ENCODE measurements around the gene CLIC5. TPM values are rescaled to one million over a fixed set of nuclear protein-coding genes. Genes with fewer than 3 reads are reported as not detected.

Gene CLIC5
- total and polyA plus RNA-seq, 2 of the 8 experiments (the other 6 are each of a cell fraction or from before 2014, with no cell fraction given) = 0.12 to 0.15 TPM

- Histone ChIP-seq H2BK5ac (ENCODE audit: low read depth, low read length) (no peak overlapping the region), H2AFZ (ENCODE audit: low read length) (no peak overlapping the region), H2BK120ac (replicated peaks; ENCODE audit: low read depth, low read length) (no peak overlapping the region), H3K9me3 (ENCODE audit: insufficient read depth in 2 of 2, low read depth in 1 of 2, low read length in 1 of 2) (0 out of 4 replicates have a peak, but pooled peaks cover 0 to under 1% of the 10 kb centered on the region in 2 experiments), H2BK20ac (ENCODE audit: low read length) (no peak overlapping the region), H4K5ac (ENCODE audit: insufficient read length, low read depth, low read length) (no peak overlapping the region), H3K18ac (ENCODE audit: extremely low read depth, low read length) (no peak overlapping the region), H4K91ac (replicated peaks; ENCODE audit: insufficient read length, low read length) (no peak overlapping the region), H3K79me1 (ENCODE audit: low read depth, low read length) (no peaks in the 10 kb centered on the region), H2BK12ac (ENCODE audit: low read depth, low read length) (no peak overlapping the region), H3K23ac (ENCODE audit: insufficient read length) (no peak overlapping the region), H3K4me3 (ENCODE audit: extremely low read depth in 1 of 4, insufficient read depth in 2 of 4, low read depth in 3 of 4, low read length in 4 of 4) (no peak overlapping the region), H3K4me1 (replicated peaks in 1 of 4; ENCODE audit: control insufficient read depth in 3 of 4, insufficient read depth in 4 of 4, low read length in 3 of 4) (no peaks in the 10 kb centered on the region), H3K9ac (replicated peaks in 1 of 4; ENCODE audit: extremely low read depth in 1 of 4, low read depth in 3 of 4, low read length in 3 of 4) (no peak overlapping the region), H4K20me1 (replicated peaks in 1 of 2; ENCODE audit: control insufficient read depth in 1 of 2, insufficient read depth in 2 of 2, low read length in 2 of 2) (no peaks in the 10 kb centered on the region), H4K8ac (ENCODE audit: extremely low read depth, insufficient read depth, low read length) (no peak overlapping the region), H3K14ac (ENCODE audit: insufficient read length) (no peak overlapping the region), H3K56ac (replicated peaks; ENCODE audit: insufficient read length, low read depth, low read length) (no peak overlapping the region), H3K27ac (ENCODE audit: low read depth, low read length) (no peak overlapping the region), H3K79me2 (ENCODE audit: control insufficient read depth in 1 of 2, insufficient read depth in 2 of 2, low read length in 2 of 2) (no peaks in the 10 kb centered on the region), H2AK5ac (ENCODE audit: low read depth, low read length) (no peak overlapping the region), H3K23me2 (ENCODE audit: low read depth, low read length) (no peaks in the 10 kb centered on the region), H3K4ac (replicated peaks; ENCODE audit: insufficient read length, low read depth, low read length) (no peak overlapping the region), H3K36me3 (ENCODE audit: control insufficient read depth in 2 of 4, insufficient read depth in 4 of 4, low read length in 3 of 4) (no peaks in the 10 kb centered on the region), H3K27me3 (replicated peaks in 1 of 4; ENCODE audit: control insufficient read depth in 3 of 4, extremely low read depth in 1 of 4, insufficient read depth in 3 of 4, low read length in 3 of 4) (peaks cover 0 to 1% (median 0%) of the 10 kb centered on the region in 4 experiments; a peak in 1 of 7 replicates), H2BK15ac (ENCODE audit: low read length) (no peak overlapping the region), H3K4me2 (ENCODE audit: insufficient read depth in 1 of 2, low read depth in 2 of 2, low read length in 2 of 2) (no peak overlapping the region)
- FAIRE-seq (no peak), DNase-seq (ENCODE audit: low read depth in 1 of 2, low spot score in 2 of 2) (no peak)
- CTCF ChIA-PET (ENCODE audit: partially characterized antibody) = interaction anchor here (1.8 to 3.4 kb wide), 4 partner anchors 10 to 131 kb away, joined by 4 to 22 read pairs (median 7); no protein-coding TSS in a partner anchor
- POLR2A ChIA-PET (ENCODE audit: partially characterized antibody) = no interaction called here
- 79% methylated on average over 3 of the region's 3 CpGs; no CpG with 5 or more reads in 1 of the 2 experiments for WGBS, 2 experiments (ENCODE audit: extremely low coverage in 1 of 2, insufficient coverage in 1 of 2, insufficient read length in 1 of 2, insufficient replicate concordance in 2 of 2, low coverage in 1 of 2, low lambda C conversion rate in 2 of 2, missing lambda C conversion rate in 1 of 2)
- TF ChIP-seq SAP30 (IDR thresholded peaks at IDR 0.05; ENCODE audit: insufficient read depth, insufficient replicate concordance, low read length) (no peak), CTBP2 (IDR thresholded peaks at IDR 0.05; ENCODE audit: borderline replicate concordance, insufficient read depth, insufficient read length, low read length) (no peak), E2F6 (IDR thresholded peaks at IDR 0.05) (no peak), GTF2F1 (IDR thresholded peaks at IDR 0.05; ENCODE audit: borderline replicate concordance, low read depth, low read length) (no peak), ASH2L (IDR thresholded peaks at IDR 0.05; ENCODE audit: low read length) (no peak), RXRA (IDR thresholded peaks at IDR 0.05; ENCODE audit: insufficient read depth, low read depth, low read length) (no peak), SP1 (IDR thresholded peaks at IDR 0.05; ENCODE audit: low read depth, low read length) (no peak), PHF8 (conservative IDR thresholded peaks at IDR 0.05; ENCODE audit: low read depth, low read length) (no peak), GABPA (IDR thresholded peaks at IDR 0.05; ENCODE audit: borderline replicate concordance, insufficient read depth, low read length) (no peak), TEAD4 (IDR thresholded peaks at IDR 0.05; ENCODE audit: low read depth, low read length) (no peak), ZNF274 (IDR thresholded peaks at IDR 0.05; ENCODE audit: borderline replicate concordance, extremely low read depth, low read length) (no peak), TAF1 (IDR thresholded peaks at IDR 0.05; ENCODE audit: low read depth, low read length) (no peak), BCL11A (IDR thresholded peaks at IDR 0.05; ENCODE audit: low read depth in 2 of 2, low read length in 2 of 2) (no peak), POU5F1 (IDR thresholded peaks at IDR 0.05; ENCODE audit: low read depth, low read length) (no peak)
These were observed 72.7 kb downstream of the CLIC5 start for GRCh38 chr6:45942953-45943352.

All from H1 (cell line).